ENCODE measurements around the gene AVPR2. TPM values are rescaled to one million over a fixed set of nuclear protein-coding genes. Genes with fewer than 3 reads are reported as not detected.

Gene AVPR2
- total and polyA plus RNA-seq, 9 of the 15 experiments (the other 6 are each of a cell fraction or from before 2014, with no cell fraction given), result not detected

GRCh38 chrX:153897899-153898298 is 6.6 kb upstream of the AVPR2 start (continued):
- TF ChIP-seq ATF3 (IDR thresholded peaks at IDR 0.05) (peak; percentile 43; the same call in 1 of the 2 replicates), ATF3 (CRISPR knock-in tag; conservative IDR thresholded peaks at IDR 0.05) (no peak), ZNF274 (IDR thresholded peaks at IDR 0.05; ENCODE audit: borderline replicate concordance, low read depth, low read length) (peak; percentile 83; the same call in 1 of the 2 replicates), PCBP2 (IDR thresholded peaks at IDR 0.05; ENCODE audit: low read depth, low read length, poor library complexity, severe bottlenecking) (no peak), ESRRB (CRISPR knock-in tag; IDR thresholded peaks at IDR 0.05; ENCODE audit: borderline replicate concordance) (no peak), JUND (IDR thresholded peaks at IDR 0.05; ENCODE audit: borderline replicate concordance, low read depth, low read length) (peak; percentile 44; the same call in 1 of the 2 replicates), JUND (tag; IDR thresholded peaks at IDR 0.05; ENCODE audit: borderline replicate concordance, low read depth, low read length) (no peak), RBFOX2 (IDR thresholded peaks at IDR 0.05; ENCODE audit: low read depth, low read length) (no peak), NFXL1 (CRISPR knock-in tag; IDR thresholded peaks at IDR 0.05) (no peak), POU5F1 (IDR thresholded peaks at IDR 0.05; ENCODE audit: borderline replicate concordance, low read depth, low read length, partially characterized antibody) (no peak), MCM7 (IDR thresholded peaks at IDR 0.05) (no peak), ZNF24 (IDR thresholded peaks at IDR 0.05) (peak; percentile 39; the same call in 1 of the 2 replicates), RERE (CRISPR knock-in tag; IDR thresholded peaks at IDR 0.05; ENCODE audit: borderline replicate concordance) (no peak)
- TF ChIP-seq, protein P1, sequence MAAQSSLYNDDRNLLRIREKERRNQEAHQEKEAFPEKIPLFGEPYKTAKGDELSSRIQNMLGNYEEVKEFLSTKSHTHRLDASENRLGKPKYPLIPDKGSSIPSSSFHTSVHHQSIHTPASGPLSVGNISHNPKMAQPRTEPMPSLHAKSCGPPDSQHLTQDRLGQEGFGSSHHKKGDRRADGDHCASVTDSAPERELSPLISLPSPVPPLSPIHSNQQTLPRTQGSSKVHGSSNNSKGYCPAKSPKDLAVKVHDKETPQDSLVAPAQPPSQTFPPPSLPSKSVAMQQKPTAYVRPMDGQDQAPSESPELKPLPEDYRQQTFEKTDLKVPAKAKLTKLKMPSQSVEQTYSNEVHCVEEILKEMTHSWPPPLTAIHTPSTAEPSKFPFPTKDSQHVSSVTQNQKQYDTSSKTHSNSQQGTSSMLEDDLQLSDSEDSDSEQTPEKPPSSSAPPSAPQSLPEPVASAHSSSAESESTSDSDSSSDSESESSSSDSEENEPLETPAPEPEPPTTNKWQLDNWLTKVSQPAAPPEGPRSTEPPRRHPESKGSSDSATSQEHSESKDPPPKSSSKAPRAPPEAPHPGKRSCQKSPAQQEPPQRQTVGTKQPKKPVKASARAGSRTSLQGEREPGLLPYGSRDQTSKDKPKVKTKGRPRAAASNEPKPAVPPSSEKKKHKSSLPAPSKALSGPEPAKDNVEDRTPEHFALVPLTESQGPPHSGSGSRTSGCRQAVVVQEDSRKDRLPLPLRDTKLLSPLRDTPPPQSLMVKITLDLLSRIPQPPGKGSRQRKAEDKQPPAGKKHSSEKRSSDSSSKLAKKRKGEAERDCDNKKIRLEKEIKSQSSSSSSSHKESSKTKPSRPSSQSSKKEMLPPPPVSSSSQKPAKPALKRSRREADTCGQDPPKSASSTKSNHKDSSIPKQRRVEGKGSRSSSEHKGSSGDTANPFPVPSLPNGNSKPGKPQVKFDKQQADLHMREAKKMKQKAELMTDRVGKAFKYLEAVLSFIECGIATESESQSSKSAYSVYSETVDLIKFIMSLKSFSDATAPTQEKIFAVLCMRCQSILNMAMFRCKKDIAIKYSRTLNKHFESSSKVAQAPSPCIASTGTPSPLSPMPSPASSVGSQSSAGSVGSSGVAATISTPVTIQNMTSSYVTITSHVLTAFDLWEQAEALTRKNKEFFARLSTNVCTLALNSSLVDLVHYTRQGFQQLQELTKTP (IDR thresholded peaks at IDR 0.05; ENCODE audit: low read depth in 1 of 2, partially characterized antibody in 2 of 2), result peak in 1 of 2 experiments; percentile 90
- TF ChIP-seq, protein P2, sequence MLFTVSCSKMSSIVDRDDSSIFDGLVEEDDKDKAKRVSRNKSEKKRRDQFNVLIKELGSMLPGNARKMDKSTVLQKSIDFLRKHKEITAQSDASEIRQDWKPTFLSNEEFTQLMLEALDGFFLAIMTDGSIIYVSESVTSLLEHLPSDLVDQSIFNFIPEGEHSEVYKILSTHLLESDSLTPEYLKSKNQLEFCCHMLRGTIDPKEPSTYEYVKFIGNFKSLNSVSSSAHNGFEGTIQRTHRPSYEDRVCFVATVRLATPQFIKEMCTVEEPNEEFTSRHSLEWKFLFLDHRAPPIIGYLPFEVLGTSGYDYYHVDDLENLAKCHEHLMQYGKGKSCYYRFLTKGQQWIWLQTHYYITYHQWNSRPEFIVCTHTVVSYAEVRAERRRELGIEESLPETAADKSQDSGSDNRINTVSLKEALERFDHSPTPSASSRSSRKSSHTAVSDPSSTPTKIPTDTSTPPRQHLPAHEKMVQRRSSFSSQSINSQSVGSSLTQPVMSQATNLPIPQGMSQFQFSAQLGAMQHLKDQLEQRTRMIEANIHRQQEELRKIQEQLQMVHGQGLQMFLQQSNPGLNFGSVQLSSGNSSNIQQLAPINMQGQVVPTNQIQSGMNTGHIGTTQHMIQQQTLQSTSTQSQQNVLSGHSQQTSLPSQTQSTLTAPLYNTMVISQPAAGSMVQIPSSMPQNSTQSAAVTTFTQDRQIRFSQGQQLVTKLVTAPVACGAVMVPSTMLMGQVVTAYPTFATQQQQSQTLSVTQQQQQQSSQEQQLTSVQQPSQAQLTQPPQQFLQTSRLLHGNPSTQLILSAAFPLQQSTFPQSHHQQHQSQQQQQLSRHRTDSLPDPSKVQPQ (CRISPR knock-in tag; IDR thresholded peaks at IDR 0.05; ENCODE audit: borderline replicate concordance), result no peak

All from K562 (cell line).